Measurements from ENCODE around the gene FKBP8. TPM values are rescaled to one million over a fixed set of nuclear protein-coding genes. Genes with fewer than 3 reads are reported as not detected.

FKBP8 gene
- polyA plus RNA-seq, 1 donor from 2014 or later: 183 TPM

DNA sequence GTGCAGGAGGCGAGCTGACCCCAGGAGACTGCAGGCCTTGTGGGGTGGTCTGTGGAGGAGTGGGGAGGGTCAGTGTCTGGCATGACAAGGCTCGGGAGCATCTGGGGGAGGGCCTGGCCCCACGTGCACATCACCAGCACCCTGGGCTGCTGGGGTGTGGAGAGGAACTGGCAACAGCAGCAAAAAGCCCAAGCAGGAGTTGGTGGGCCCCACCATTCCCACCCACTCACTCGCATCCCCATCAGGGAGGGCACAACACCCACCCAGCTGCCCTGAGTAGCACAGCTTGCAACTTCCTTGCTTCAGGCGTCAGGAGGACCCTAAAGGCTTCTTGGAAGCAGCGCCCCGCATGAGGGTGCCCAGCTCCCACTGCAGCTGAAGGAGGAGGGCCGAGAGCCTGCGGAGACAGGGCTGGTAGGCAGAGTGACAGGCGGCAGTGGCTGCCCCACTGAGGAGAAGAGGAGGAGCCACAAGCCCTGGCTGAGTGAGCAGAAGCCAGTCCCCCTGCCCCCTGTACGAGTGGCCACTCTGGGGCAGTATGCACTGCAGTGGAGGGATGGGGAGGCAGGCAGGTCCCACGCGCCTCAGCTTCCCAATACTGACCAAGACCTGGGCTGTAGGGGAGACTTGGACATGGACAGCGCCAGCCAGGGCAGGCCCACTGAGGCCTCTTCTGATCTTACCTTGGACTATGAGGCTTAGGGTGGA, 48.0 kb downstream of the FKBP8 start:
- no peaks in the 10 kb centered on the region for H4K20me1 ChIP-seq (ENCODE audit: insufficient read depth)
- H3K4me2 ChIP-seq (ENCODE audit: low read length): no peak overlapping the region

DNA sequence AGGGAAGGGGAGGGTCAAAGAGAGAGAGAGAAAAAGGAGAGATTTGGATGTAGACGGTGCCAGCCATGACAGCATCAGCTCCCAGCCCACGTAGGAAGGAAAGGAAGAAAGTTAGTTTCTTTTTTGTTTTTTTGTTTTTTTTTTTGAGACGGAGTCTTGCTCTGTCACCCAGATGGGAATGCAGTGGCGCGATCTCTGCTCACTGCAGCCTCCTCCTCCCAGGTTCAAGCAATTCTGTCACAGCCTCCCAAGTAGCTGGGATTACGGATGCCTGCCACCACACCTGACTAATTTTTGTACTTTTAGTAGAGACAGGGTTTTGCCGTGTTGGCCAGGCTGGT, 49.1 kb downstream of the FKBP8 start:
- peaks cover 3% of the 10 kb centered on the region for H3K79me2 ChIP-seq (replicated peaks; ENCODE audit: insufficient read depth, low read length)
- H3K4me3 ChIP-seq (ENCODE audit: low read length): no peak overlapping the region
- H3K4me2 ChIP-seq (ENCODE audit: low read length): no peak overlapping the region
- no peak overlapping the region for H3K27ac ChIP-seq (ENCODE audit: low read length)
- H3K36me3 ChIP-seq (ENCODE audit: insufficient read depth, low read length): no peaks in the 10 kb centered on the region
- no peaks in the 10 kb centered on the region for H3K27me3 ChIP-seq (ENCODE audit: insufficient read depth, low read depth, low read length)
- H3K9ac ChIP-seq (ENCODE audit: low read length): no peak overlapping the region
- H3K9me3 ChIP-seq (ENCODE audit: low read length): no peaks in the 10 kb centered on the region
- H2AFZ ChIP-seq (ENCODE audit: low read depth, low read length): no peak overlapping the region
- H3F3A ChIP-seq (ENCODE audit: insufficient read depth, low read length, poor library complexity, severe bottlenecking): no peaks in the 10 kb centered on the region
- no peaks in the 10 kb centered on the region for H3K9me2 ChIP-seq (ENCODE audit: insufficient read depth, low read length)
- TF ChIP-seq, protein P1, sequence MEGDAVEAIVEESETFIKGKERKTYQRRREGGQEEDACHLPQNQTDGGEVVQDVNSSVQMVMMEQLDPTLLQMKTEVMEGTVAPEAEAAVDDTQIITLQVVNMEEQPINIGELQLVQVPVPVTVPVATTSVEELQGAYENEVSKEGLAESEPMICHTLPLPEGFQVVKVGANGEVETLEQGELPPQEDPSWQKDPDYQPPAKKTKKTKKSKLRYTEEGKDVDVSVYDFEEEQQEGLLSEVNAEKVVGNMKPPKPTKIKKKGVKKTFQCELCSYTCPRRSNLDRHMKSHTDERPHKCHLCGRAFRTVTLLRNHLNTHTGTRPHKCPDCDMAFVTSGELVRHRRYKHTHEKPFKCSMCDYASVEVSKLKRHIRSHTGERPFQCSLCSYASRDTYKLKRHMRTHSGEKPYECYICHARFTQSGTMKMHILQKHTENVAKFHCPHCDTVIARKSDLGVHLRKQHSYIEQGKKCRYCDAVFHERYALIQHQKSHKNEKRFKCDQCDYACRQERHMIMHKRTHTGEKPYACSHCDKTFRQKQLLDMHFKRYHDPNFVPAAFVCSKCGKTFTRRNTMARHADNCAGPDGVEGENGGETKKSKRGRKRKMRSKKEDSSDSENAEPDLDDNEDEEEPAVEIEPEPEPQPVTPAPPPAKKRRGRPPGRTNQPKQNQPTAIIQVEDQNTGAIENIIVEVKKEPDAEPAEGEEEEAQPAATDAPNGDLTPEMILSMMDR (IDR thresholded peaks at IDR 0.05; ENCODE audit: poor library complexity, severe bottlenecking): no peak
- no peak for TF ChIP-seq POLR2AphosphoS5 (IDR thresholded peaks at IDR 0.05)
- TF ChIP-seq, protein P2, sequence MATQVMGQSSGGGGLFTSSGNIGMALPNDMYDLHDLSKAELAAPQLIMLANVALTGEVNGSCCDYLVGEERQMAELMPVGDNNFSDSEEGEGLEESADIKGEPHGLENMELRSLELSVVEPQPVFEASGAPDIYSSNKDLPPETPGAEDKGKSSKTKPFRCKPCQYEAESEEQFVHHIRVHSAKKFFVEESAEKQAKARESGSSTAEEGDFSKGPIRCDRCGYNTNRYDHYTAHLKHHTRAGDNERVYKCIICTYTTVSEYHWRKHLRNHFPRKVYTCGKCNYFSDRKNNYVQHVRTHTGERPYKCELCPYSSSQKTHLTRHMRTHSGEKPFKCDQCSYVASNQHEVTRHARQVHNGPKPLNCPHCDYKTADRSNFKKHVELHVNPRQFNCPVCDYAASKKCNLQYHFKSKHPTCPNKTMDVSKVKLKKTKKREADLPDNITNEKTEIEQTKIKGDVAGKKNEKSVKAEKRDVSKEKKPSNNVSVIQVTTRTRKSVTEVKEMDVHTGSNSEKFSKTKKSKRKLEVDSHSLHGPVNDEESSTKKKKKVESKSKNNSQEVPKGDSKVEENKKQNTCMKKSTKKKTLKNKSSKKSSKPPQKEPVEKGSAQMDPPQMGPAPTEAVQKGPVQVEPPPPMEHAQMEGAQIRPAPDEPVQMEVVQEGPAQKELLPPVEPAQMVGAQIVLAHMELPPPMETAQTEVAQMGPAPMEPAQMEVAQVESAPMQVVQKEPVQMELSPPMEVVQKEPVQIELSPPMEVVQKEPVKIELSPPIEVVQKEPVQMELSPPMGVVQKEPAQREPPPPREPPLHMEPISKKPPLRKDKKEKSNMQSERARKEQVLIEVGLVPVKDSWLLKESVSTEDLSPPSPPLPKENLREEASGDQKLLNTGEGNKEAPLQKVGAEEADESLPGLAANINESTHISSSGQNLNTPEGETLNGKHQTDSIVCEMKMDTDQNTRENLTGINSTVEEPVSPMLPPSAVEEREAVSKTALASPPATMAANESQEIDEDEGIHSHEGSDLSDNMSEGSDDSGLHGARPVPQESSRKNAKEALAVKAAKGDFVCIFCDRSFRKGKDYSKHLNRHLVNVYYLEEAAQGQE (IDR thresholded peaks at IDR 0.05; ENCODE audit: borderline replicate concordance): no peak
- H4K20me1 ChIP-seq (ENCODE audit: insufficient read depth): no peaks in the 10 kb centered on the region

More for the DNA sequence above, 48.0 kb downstream of the FKBP8 start:
- H3K79me2 ChIP-seq (replicated peaks; ENCODE audit: insufficient read depth, low read length): peaks cover 3% of the 10 kb centered on the region
- no peaks in the 10 kb centered on the region for H3K9me3 ChIP-seq (ENCODE audit: low read length)
- no peaks in the 10 kb centered on the region for H3K36me3 ChIP-seq (ENCODE audit: insufficient read depth, low read length)
- no peak overlapping the region for H3K9ac ChIP-seq (ENCODE audit: low read length)
- H3K4me3 ChIP-seq (ENCODE audit: low read length): no peak overlapping the region
- H3F3A ChIP-seq (ENCODE audit: insufficient read depth, low read length, poor library complexity, severe bottlenecking): no peaks in the 10 kb centered on the region
- TF ChIP-seq EZH2 (IDR thresholded peaks at IDR 0.05; ENCODE audit: borderline replicate concordance, insufficient read depth, low read length, poor library complexity, severe bottlenecking): no peak
- no peak for TF ChIP-seq SMC3 (conservative IDR thresholded peaks at IDR 0.05; ENCODE audit: poor library complexity)
- TF ChIP-seq, protein P2 (IDR thresholded peaks at IDR 0.05; ENCODE audit: borderline replicate concordance): no peak
- TF ChIP-seq, protein P1 (IDR thresholded peaks at IDR 0.05; ENCODE audit: poor library complexity, severe bottlenecking): no peak
- TF ChIP-seq EP300 (conservative IDR thresholded peaks at IDR 0.05; ENCODE audit: poor library complexity, severe bottlenecking): no peak
- no peak for TF ChIP-seq MXI1 (conservative IDR thresholded peaks at IDR 0.05; ENCODE audit: poor library complexity, severe bottlenecking)
- TF ChIP-seq RAD21 (conservative IDR thresholded peaks at IDR 0.05): no peak
- TF ChIP-seq TAF1 (IDR thresholded peaks at IDR 0.05; ENCODE audit: low read depth): no peak
- no peak for TF ChIP-seq POLR2AphosphoS5 (IDR thresholded peaks at IDR 0.05)
- H2AFZ ChIP-seq (ENCODE audit: low read depth, low read length): no peak overlapping the region
- H3K27me3 ChIP-seq (ENCODE audit: insufficient read depth, low read depth, low read length): no peaks in the 10 kb centered on the region
- H3K9me2 ChIP-seq (ENCODE audit: insufficient read depth, low read length): no peaks in the 10 kb centered on the region
- no peak overlapping the region for H3K27ac ChIP-seq (ENCODE audit: low read length)

Data from neural cell (in vitro differentiated cells).